PC-9 (cell line): ENCODE measurements around the gene LRRC4B. TPM values are rescaled to one million over a fixed set of nuclear protein-coding genes. Genes with fewer than 3 reads are reported as not detected.

ENCODE experiments used
- BruUV-seq: library from RNA; stranded (reverse); fragments of 400-500 nt; replicated peaks from 2 replicates; lab custom pipeline; 2021; lab: Mats Ljungman, UMichigan
- CTCF ChIA-PET: fragments of 300-600 bp; sonication (Branson Sonifier 250); formaldehyde crosslinking; loops from one replicate; lab custom pipeline; 2022; ENCODE audit warnings: antibody characterized with exemption; lab: Charles Lee
- POLR2A ChIA-PET: fragments of 300-600 bp; sonication (Branson Sonifier 250); formaldehyde crosslinking; loops from one replicate; lab custom pipeline; 2022; ENCODE audit warnings: antibody characterized with exemption; ENCODE audit not compliant: unreplicated experiment; lab: Charles Lee
- DNase-seq, 2 experiments: peaks; one replicate each; pipeline versions ENCODE4 v3.0.0 to v3.0.0-alpha.2; 2015 to 2022; ENCODE audit warnings: mixed read lengths in 1 of 2
- H2AFZ ChIP-seq: fragments of 200-600 bp; sonication (generic); 2 replicates; pipeline ENCODE4 v1.8.1; 2017; ENCODE audit warnings: antibody characterized with exemption
- H3F3A ChIP-seq: fragments of 200-600 bp; sonication (generic); 2 replicates; pipeline ENCODE4 v1.8.1; 2017; ENCODE audit warnings: antibody characterized with exemption, mild to moderate bottlenecking, low read depth; ENCODE audit not compliant: insufficient read depth
- H3K27ac ChIP-seq: fragments of 200-600 bp; sonication (generic); 2 replicates; pipeline ENCODE4 v1.6.1; 2016; ENCODE audit warnings: mixed run types
- H3K27me3 ChIP-seq: fragments of 200-600 bp; sonication (generic); 2 replicates; pipeline ENCODE4 v1.6.1; 2016; ENCODE audit warnings: low read depth, mixed run types; ENCODE audit not compliant: insufficient read depth
- H3K36me3 ChIP-seq: fragments of 200-600 bp; sonication (generic); 2 replicates; pipeline ENCODE4 v1.6.1; 2016; ENCODE audit warnings: low read depth, mixed run types
- H3K4me1 ChIP-seq: fragments of 200-600 bp; sonication (generic); replicated peaks from 2 replicates; pipeline ENCODE4 v1.6.1; 2016; ENCODE audit warnings: mixed run types; ENCODE audit not compliant: insufficient read depth
- H3K4me2 ChIP-seq: fragments of 200-600 bp; sonication (generic); 2 replicates; pipeline ENCODE4 v1.6.1; 2017; ENCODE audit warnings: mixed run types
- H3K4me3 ChIP-seq: fragments of 200-600 bp; sonication (generic); 2 replicates; pipeline ENCODE4 v1.6.1; 2016; ENCODE audit warnings: mixed run types
- H3K79me2 ChIP-seq: fragments of 200-600 bp; sonication (generic); 2 replicates; pipeline ENCODE4 v1.6.1; 2017; ENCODE audit warnings: low read depth, mixed run types
- H3K9me2 ChIP-seq: fragments of 200-600 bp; sonication (generic); 2 replicates; pipeline ENCODE4 v1.8.1; 2017; ENCODE audit warnings: mild to moderate bottlenecking; ENCODE audit not compliant: insufficient read depth
- H3K9me3 ChIP-seq: fragments of 200-600 bp; sonication (generic); 2 replicates; pipeline ENCODE4 v1.8.1; 2016; ENCODE audit warnings: low read depth; ENCODE audit not compliant: insufficient read depth
- H4K20me1 ChIP-seq: fragments of 200-600 bp; sonication (generic); 2 replicates; pipeline ENCODE4 v1.8.1; 2017; ENCODE audit not compliant: insufficient read depth
- EZH2 ChIP-seq: fragments of 200-600 bp; sonication (generic); IDR thresholded peaks from 2 replicates; pipeline ENCODE4 v1.8.0; 2017; ENCODE audit warnings: antibody characterized with exemption, low read depth
- intact Hi-C: fragments of 100-400 bp; cut with micrococcal nuclease; formaldehyde crosslinking; loops from one replicate; pipeline ENCODE4 v1.10.0; 2022; ENCODE audit not compliant: unreplicated experiment
- total RNA-seq: library from RNA; stranded (reverse); gene quantifications from 2 replicates; pipeline ENCODE4 v1.2.3, GENCODE V29; 2021
- TF ChIP-seq, protein P1 (sequence below): fragments of 200-600 bp; sonication (generic); conservative IDR thresholded peaks from 2 replicates; pipeline ENCODE4 v1.6.1; 2017; ENCODE audit warnings: mixed run types, antibody characterized with exemption, mild to moderate bottlenecking, moderate library complexity

Gene LRRC4B
- total RNA-seq, 1 experiment from 2014 or later, result not detected

DNA sequence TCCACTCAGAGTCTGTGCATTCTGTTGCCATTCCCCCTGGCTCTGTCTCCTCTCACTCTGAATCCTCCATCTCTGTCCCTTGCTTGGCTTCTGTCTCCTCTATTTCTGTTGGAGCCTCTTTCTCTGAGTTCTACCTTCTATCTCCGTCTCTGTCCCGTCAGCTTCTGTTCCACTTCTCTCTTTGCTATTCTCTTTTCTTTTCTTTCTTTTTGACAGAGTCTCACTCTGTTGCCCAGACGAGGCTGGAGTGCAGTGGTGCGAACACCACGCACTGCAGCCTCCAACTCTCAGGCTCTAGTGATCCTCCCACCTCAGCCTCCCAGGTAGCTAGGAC is 33.8 kb upstream of the LRRC4B start:
- H3K36me3 ChIP-seq, result no peaks in the 10 kb centered on the region
- POLR2A ChIA-PET, result no interaction called here
- H3K79me2 ChIP-seq, result no peaks in the 10 kb centered on the region
- H4K20me1 ChIP-seq, result no peaks in the 10 kb centered on the region
- H3K27me3 ChIP-seq, result peaks cover 58% of the 10 kb centered on the region
- no peak overlapping the region for H3K27ac ChIP-seq
- H3K4me2 ChIP-seq, result no peak overlapping the region
- intact Hi-C loops, result no loop called here
- no peaks in the 10 kb centered on the region for H3K9me3 ChIP-seq
- BruUV-seq, result no TSS peak
- TF ChIP-seq, protein P1, sequence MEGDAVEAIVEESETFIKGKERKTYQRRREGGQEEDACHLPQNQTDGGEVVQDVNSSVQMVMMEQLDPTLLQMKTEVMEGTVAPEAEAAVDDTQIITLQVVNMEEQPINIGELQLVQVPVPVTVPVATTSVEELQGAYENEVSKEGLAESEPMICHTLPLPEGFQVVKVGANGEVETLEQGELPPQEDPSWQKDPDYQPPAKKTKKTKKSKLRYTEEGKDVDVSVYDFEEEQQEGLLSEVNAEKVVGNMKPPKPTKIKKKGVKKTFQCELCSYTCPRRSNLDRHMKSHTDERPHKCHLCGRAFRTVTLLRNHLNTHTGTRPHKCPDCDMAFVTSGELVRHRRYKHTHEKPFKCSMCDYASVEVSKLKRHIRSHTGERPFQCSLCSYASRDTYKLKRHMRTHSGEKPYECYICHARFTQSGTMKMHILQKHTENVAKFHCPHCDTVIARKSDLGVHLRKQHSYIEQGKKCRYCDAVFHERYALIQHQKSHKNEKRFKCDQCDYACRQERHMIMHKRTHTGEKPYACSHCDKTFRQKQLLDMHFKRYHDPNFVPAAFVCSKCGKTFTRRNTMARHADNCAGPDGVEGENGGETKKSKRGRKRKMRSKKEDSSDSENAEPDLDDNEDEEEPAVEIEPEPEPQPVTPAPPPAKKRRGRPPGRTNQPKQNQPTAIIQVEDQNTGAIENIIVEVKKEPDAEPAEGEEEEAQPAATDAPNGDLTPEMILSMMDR, result no peak
- no peak for TF ChIP-seq EZH2
- H3K4me1 ChIP-seq, result no peaks in the 10 kb centered on the region
- H3K9me2 ChIP-seq, result no peaks in the 10 kb centered on the region
- CTCF ChIA-PET, result no interaction called here
- DNase-seq, result no peak
- H3K4me3 ChIP-seq, result no peak overlapping the region
- H2AFZ ChIP-seq, result no peak overlapping the region
- H3F3A ChIP-seq, result no peaks in the 10 kb centered on the region

- Histone ChIP-seq H3K4me2 (no peak overlapping the region), H3K4me3 (no peak overlapping the region), H3K27ac (no peak overlapping the region), H3K4me1 (no peaks in the 10 kb centered on the region), H2AFZ (no peak overlapping the region), H3K36me3 (no peaks in the 10 kb centered on the region), H4K20me1 (no peaks in the 10 kb centered on the region), H3K9me3 (no peaks in the 10 kb centered on the region), H3K79me2 (no peaks in the 10 kb centered on the region), H3K27me3 (peaks cover 59% of the 10 kb centered on the region), H3F3A (no peaks in the 10 kb centered on the region), H3K9me2 (no peaks in the 10 kb centered on the region)
- DNase-seq, result no peak
- TF ChIP-seq, protein P1, result no peak
- no peak for TF ChIP-seq EZH2
- CTCF ChIA-PET, result no interaction called here
- POLR2A ChIA-PET, result no interaction called here
- no TSS peak for BruUV-seq
- intact Hi-C loops, result no loop called here
Observed at GRCh38 chr19:50601407-50602088, 33.3 kb upstream of the LRRC4B start.

GRCh38 chr19:50599427-50599826 is 31.2 kb upstream of the LRRC4B start:
- H3K36me3 ChIP-seq, result no peaks in the 10 kb centered on the region
- CTCF ChIA-PET, result no interaction called here

More at GRCh38 chr19:50599427-50599826, 31.2 kb upstream of the LRRC4B start:
- no peak overlapping the region for H3K4me3 ChIP-seq
- H3K27ac ChIP-seq, result no peak overlapping the region
- no peak for TF ChIP-seq EZH2
- TF ChIP-seq, protein P1, result no peak
- no peaks in the 10 kb centered on the region for H4K20me1 ChIP-seq
- peaks cover 69% of the 10 kb centered on the region for H3K27me3 ChIP-seq
- H3K4me2 ChIP-seq, result no peak overlapping the region
- no peak overlapping the region for H2AFZ ChIP-seq
- no peaks in the 10 kb centered on the region for H3K9me3 ChIP-seq
- BruUV-seq, result no TSS peak
- H3K9me2 ChIP-seq, result no peaks in the 10 kb centered on the region
- POLR2A ChIA-PET, result interaction anchor here (0.6 kb wide), 1 partner anchor 1280 kb away, joined by 5 read pairs; no protein-coding TSS in a partner anchor
- no peaks in the 10 kb centered on the region for H3F3A ChIP-seq
- DNase-seq, result no peak
- intact Hi-C loops, result no loop called here
- H3K4me1 ChIP-seq, result no peaks in the 10 kb centered on the region
- H3K79me2 ChIP-seq, result no peaks in the 10 kb centered on the region
